K562 (cell line): ENCODE measurements around the gene TMEM128. TPM values are rescaled to one million over a fixed set of nuclear protein-coding genes. Genes with fewer than 3 reads are reported as not detected.

Experiments used
- AFF4 ChIP-seq: sonication (generic); formaldehyde crosslinking; IDR thresholded peaks from 2 replicates; pipeline ENCODE4 v1.8.0; 2023; ENCODE audit warnings: mild to moderate bottlenecking, missing genetic modification reagents
- ARNT ChIP-seq, 2 experiments: fragments of 450-650 bp; IDR thresholded peaks; 2 replicates each; pipeline ENCODE4 v1.6.1; 2016; ENCODE audit warnings: mild to moderate bottlenecking in 1 of 2
- E2F8 ChIP-seq: fragments of 450-650 bp; IDR thresholded peaks from 2 replicates; pipeline ENCODE4 v1.7.1; 2018; ENCODE audit warnings: mild to moderate bottlenecking, low read depth; ENCODE audit not compliant: partially characterized antibody
- EP400 ChIP-seq: fragments of 450-650 bp; IDR thresholded peaks from 2 replicates; pipeline ENCODE4 v1.6.1; 2017; ENCODE audit warnings: antibody characterized with exemption, mild to moderate bottlenecking, moderate library complexity
- FOXP4 ChIP-seq: sonication (generic); formaldehyde crosslinking; IDR thresholded peaks from 2 replicates; pipeline ENCODE4 v1.8.0; 2022; ENCODE audit warnings: mild to moderate bottlenecking, missing genetic modification reagents, borderline replicate concordance
- HMG20A ChIP-seq: fragments of 450-650 bp; formaldehyde crosslinking; conservative IDR thresholded peaks from 2 replicates; pipeline ENCODE4 v1.4.0; 2020; ENCODE audit warnings: mild to moderate bottlenecking, mixed read lengths
- KAT7 ChIP-seq: sonication (generic); formaldehyde crosslinking; IDR thresholded peaks from 2 replicates; pipeline ENCODE4 v1.8.0; 2022; ENCODE audit warnings: missing genetic modification reagents, mild to moderate bottlenecking, borderline replicate concordance
- KDM4B ChIP-seq, 2 experiments: fragments of 450-650 bp in 1 of 2; sonication (generic) in 1 of 2; IDR thresholded peaks; 2 replicates each; pipeline ENCODE4 v1.6.1; 2016 to 2017; ENCODE audit warnings: borderline replicate concordance in 2 of 2, antibody characterized with exemption in 1 of 2, low read depth in 1 of 2, mild to moderate bottlenecking in 1 of 2
- NBN ChIP-seq: fragments of 450-650 bp; IDR thresholded peaks from 2 replicates; pipeline ENCODE4 v1.6.1; 2016; ENCODE audit warnings: low read depth, mild to moderate bottlenecking
- PTBP1 ChIP-seq: fragments of 200-400 bp; formaldehyde crosslinking; IDR thresholded peaks from 2 replicates; pipeline ENCODE4 v1.6.1; 2017; ENCODE audit warnings: low read depth, low read length
- SAP30 ChIP-seq: fragments of 200-600 bp; sonication (generic); IDR thresholded peaks from 2 replicates; pipeline ENCODE4 v1.6.1; 2012; ENCODE audit warnings: borderline replicate concordance, low read depth, mild to moderate bottlenecking, moderate library complexity, low read length, control low read depth, inconsistent platforms; ENCODE audit not compliant: insufficient read depth, poor library complexity, severe bottlenecking
- TCF7L2 ChIP-seq: fragments of 150-350 bp; IDR thresholded peaks from 2 replicates; pipeline ENCODE4 v1.6.1; 2016; ENCODE audit warnings: low read depth, mild to moderate bottlenecking, low read length, moderate library complexity
- ZEB2 ChIP-seq: fragments of 450-650 bp; IDR thresholded peaks from 2 replicates; pipeline ENCODE4 v1.6.1; 2016
- ZNF280A ChIP-seq: fragments of 450-650 bp; IDR thresholded peaks from 2 replicates; pipeline ENCODE4 v1.6.1; 2018; ENCODE audit warnings: mild to moderate bottlenecking, low read depth; ENCODE audit not compliant: partially characterized antibody
- ZNF707 ChIP-seq: fragments of 250-450 bp; sonication (Bioruptor Pico); conservative IDR thresholded peaks from 2 replicates; pipeline ENCODE4 v1.8.0; 2022; ENCODE audit warnings: inconsistent platforms, mild to moderate bottlenecking, moderate library complexity
- ZNF778 ChIP-seq: fragments of 450-650 bp; formaldehyde crosslinking; IDR thresholded peaks from 2 replicates; pipeline ENCODE4 v1.4.0; 2020; ENCODE audit warnings: mild to moderate bottlenecking, moderate library complexity
- polyA plus RNA-seq, 8 experiments: library from polyadenylated mRNA; depleted of rRNA in 4 of 8; stranded (reverse) in 5 of 8; unstranded in 3 of 8; fragments of >200 nt; fragmentation: Nextera tagmentation in 2 of 8; fragmentation: Illumina TruSeq in 1 of 8; extraction: Ambion mirVana in 2 of 8; extraction: Trizol in 1 of 8; gene quantifications; 2 replicates each; pipeline versions ENCODE4 v1.2.1 to v1.2.3, GENCODE V29; 2011 to 2014; ENCODE audit warnings: inconsistent platforms in 1 of 8, missing spikeins in 1 of 8
- total RNA-seq, 7 experiments: library from RNA; depleted of rRNA in 6 of 7; stranded (reverse); fragments of >200 nt in 6 of 7; fragmentation: Illumina TruSeq in 2 of 7; extraction: Trizol in 2 of 7; gene quantifications; 2 replicates each; pipeline versions ENCODE4 v1.2.1 to v1.2.3, GENCODE V29; 2011 to 2021; ENCODE audit warnings: low replicate concordance in 1 of 7

Gene TMEM128
- total and polyA plus RNA-seq, 9 of the 15 experiments (the other 6 are each of a cell fraction or from before 2014, with no cell fraction given): 9.1 to 40.0 (median 14.3) TPM

- TF ChIP-seq E2F8 (peak; percentile 86), ZNF778 (CRISPR knock-in tag) (no peak), KDM4B (IDR thresholded peaks at IDR 0.05; ENCODE audit: borderline replicate concordance in 2 of 2, low read depth in 1 of 2) (peak in 1 of 2 experiments; percentile 83; a peak in 2 of 4 replicates), FOXP4 (no peak), HMG20A (CRISPR knock-in tag) (no peak), ZNF707 (CRISPR knock-in tag) (no peak), EP400 (peak; percentile 87), NBN (peak; percentile 90), ZEB2 (peak; percentile 82), TCF7L2 (no peak), ARNT (IDR thresholded peaks at IDR 0.05) (peak in 1 of 2 experiments; percentile 45; a peak in 1 of 4 replicates), KAT7 (CRISPR knock-in tag) (peak; percentile 81; the same call in 1 of the 2 replicates), SAP30 (peak; percentile 19), AFF4 (CRISPR knock-in tag) (0 out of 2 replicates have a peak, but pooled peaks have one; percentile 56), ZNF280A (no peak), PTBP1 (no peak)
These were observed at the start of gene TMEM128 (continued) for GRCh38 chr4:4248029-4248884.
